GM10266 (cell line): Measurements from ENCODE around the gene STARD8.

Source experiments
- DNase-seq: peaks from one replicate; pipeline ENCODE4 v3.0.0; 2012; ENCODE audit errors: extremely low spot score
- TF ChIP-seq, protein P1 (sequence below): IDR thresholded peaks from 2 replicates; pipeline ENCODE4 v1.5.1; 2012; ENCODE audit warnings: mild to moderate bottlenecking, low read depth; ENCODE audit not compliant: control insufficient read depth, insufficient read depth; ENCODE audit errors: missing control alignments

Gene STARD8

DNA sequence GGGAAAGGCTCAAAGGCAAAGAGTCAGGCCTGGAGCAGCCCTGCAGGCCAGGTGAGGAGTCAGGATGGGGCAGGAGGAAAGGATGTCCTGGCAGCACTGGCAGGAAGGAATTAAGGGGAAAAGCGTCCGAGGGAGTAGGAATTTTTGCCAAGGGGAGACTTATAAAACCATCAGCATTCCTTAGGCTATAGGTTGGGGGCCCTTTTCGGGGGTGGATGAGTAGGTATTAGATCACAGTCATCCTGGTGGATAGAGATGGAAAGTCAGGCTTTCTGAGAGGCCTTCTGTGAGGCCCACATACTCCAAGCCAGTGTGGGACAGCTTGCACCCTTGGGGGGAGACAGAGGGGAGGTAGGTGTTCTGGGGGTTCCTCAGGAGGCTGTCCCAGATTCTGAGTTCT lies 12.3 kb downstream of the STARD8 start:
- DNase-seq: no peak
- TF ChIP-seq, protein P1, sequence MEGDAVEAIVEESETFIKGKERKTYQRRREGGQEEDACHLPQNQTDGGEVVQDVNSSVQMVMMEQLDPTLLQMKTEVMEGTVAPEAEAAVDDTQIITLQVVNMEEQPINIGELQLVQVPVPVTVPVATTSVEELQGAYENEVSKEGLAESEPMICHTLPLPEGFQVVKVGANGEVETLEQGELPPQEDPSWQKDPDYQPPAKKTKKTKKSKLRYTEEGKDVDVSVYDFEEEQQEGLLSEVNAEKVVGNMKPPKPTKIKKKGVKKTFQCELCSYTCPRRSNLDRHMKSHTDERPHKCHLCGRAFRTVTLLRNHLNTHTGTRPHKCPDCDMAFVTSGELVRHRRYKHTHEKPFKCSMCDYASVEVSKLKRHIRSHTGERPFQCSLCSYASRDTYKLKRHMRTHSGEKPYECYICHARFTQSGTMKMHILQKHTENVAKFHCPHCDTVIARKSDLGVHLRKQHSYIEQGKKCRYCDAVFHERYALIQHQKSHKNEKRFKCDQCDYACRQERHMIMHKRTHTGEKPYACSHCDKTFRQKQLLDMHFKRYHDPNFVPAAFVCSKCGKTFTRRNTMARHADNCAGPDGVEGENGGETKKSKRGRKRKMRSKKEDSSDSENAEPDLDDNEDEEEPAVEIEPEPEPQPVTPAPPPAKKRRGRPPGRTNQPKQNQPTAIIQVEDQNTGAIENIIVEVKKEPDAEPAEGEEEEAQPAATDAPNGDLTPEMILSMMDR: no peak

DNA sequence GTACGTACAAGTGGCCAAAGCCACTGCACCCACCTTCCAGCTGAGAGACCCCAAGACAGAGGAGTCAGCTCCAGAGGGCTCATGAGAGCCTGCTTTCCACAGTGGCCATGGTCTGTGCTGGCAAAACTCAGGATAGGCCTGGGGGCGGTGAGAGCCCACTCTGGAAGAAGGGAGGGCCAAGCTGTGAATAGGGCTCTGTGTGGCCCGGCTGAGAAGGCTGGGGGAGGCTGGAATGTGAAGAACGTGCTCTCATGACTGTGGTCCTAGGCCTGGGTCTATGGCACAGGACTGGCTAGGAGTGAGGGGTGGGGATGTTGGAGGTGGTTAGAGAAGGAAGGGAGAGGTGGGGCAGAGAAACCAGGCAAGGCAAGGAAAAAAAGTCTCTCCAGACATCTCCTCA lies 13.3 kb downstream of the STARD8 start:
- TF ChIP-seq, protein P1: no peak
- DNase-seq: no peak

DNA sequence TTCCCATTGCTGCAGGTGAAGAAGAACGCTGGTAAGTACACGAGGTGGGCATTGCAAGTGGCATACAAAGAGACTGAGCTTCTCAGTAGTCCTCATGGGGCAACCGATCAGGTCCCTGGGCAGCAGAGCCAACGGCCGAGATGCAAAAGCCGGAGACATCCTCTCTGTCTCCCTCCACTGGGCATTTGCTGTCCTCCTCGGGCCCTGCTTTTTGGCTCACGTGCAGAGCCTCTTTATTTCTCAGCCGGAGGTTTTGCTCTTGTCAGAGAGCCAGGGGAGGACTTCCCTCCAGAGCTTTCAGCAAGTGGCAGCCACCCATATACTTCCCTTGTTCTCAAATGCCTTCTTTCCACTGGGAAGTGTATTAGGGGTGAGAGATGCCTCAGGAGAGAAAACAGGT lies 18.0 kb downstream of the STARD8 start:
- DNase-seq: no peak
- TF ChIP-seq, protein P1: no peak

DNA sequence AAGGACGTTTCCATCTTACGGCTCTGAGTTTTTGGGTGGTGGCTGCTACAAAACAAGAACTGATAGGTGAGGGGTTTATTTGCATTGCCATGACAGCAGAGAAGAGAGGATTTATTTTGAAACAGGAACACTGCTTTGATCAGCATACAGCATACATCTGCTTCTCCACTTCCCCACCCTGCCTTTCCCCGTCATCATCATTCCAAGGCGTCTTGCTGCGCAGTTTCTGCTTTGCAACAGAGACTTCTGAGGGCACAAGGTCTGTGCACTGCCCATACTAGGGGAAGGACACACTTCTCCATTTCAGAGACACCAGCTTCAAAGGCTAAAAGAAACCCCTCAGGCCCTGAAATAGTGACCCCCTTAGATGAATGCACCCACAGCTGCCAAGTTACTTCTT lies 19.1 kb downstream of the STARD8 start:
- TF ChIP-seq, protein P1: no peak
- no peak for DNase-seq

DNA sequence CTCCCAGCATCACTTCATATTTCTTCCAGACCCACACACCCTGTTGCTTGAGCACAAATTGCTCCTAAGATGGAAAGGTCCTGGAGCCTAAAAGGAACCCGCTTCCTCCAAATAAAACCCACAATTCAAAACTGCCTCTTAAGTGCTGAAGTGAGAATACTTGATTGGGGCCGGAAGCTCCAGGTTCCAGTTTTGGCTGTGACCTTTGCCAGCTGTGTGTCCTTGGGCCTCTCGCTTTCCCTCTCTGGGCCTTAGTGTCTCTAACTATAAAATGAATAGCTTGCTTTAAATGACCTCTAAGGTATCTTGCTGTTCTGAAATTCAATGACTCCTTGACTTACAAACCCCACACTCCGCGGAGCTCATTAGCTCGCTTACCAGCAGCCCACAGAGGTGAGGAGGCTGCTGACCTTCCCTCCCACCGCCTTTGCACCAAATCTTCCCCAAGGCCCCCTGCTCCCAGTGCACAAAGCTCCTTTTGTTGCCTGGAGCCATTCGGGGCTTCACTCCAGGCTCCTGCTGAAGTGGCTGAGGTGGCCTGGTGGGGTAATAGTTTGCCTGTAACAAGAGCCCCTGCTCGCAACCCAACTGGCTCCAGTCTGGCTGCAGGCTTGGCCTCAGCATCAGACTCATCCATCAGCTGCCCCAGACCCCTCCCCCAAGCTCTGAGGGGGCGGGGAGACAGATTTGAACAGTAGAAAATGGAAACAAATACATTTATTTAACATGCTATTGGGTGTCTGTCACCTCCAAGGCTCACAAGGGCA lies 21.8 kb downstream of the STARD8 start:
- DNase-seq: no peak
- TF ChIP-seq, protein P1: no peak

DNA sequence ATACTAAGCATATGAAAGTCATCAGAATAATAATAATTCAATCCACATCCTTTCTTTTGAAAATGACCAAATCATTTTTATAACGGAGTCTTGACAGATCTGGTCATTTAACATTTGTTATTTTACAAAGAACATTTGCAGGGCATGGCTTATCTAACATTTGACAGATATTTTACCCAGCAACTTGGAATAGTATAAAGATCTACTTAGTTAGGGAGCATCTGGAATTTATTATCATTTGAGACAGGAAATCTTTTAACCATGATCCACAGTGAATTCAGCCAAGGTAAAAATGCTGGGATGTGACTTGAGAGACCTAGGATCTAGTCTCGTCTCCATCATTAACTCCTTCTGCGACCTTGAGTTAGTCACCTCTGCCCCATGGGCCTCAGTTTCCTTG lies 22.4 kb downstream of the STARD8 start:
- TF ChIP-seq, protein P1: no peak
- DNase-seq: no peak

DNA sequence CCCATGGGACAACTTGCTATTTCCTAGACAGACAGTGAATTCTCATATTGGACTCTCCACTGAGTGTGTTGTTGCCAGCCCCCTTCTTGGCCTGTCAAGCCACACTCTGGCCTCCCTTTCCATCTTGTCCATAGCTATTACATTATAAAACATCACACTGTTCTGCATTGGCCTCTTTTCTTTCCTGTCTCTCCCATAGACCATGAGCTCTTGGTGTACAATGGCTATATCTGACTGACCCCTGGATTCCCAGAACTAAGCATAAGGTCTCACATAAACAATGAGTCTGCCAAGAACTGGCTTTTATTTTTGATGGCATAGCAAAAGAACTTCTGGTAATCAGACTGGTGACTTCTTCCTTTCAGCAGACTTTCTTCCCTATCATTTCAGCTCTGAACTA lies 23.8 kb downstream of the STARD8 start:
- DNase-seq: no peak
- TF ChIP-seq, protein P1: no peak
